IMR-90 (cell line): ENCODE data around the gene PPWD1.
A peak's percentile ranks its signal among the peaks of the same experiment; 100 is the strongest.

ENCODE experiments used
- BHLHE40 ChIP-seq: fragments of 150-350 bp; IDR thresholded peaks from 2 replicates; pipeline ENCODE4 v1.6.1; 2016; ENCODE audit warnings: mild to moderate bottlenecking, low read depth, low read length
- CEBPB ChIP-seq: IDR thresholded peaks from 2 replicates; pipeline ENCODE4 v1.6.1; 2012; ENCODE audit warnings: low read depth, low read length, improper control_type of control experiment
- CHD1 ChIP-seq: IDR thresholded peaks from 2 replicates; pipeline ENCODE4 v1.6.1; 2012; ENCODE audit warnings: low read depth, low read length, improper control_type of control experiment
- CTCF ChIP-seq: conservative IDR thresholded peaks from 2 replicates; pipeline ENCODE4 v1.5.1; 2012; ENCODE audit warnings: mild to moderate bottlenecking, low read depth, low read length, improper control_type of control experiment
- FOS ChIP-seq: fragments of 150-350 bp; IDR thresholded peaks from 2 replicates; pipeline ENCODE4 v1.6.1; 2016; ENCODE audit warnings: low read depth, low read length
- MAFK ChIP-seq: IDR thresholded peaks from 2 replicates; pipeline ENCODE4 v1.6.1; 2012; ENCODE audit warnings: low read depth, low read length, improper control_type of control experiment
- MAZ ChIP-seq: IDR thresholded peaks from 2 replicates; pipeline ENCODE4 v1.6.1; 2012; ENCODE audit warnings: low read depth, mild to moderate bottlenecking, low read length, improper control_type of control experiment, moderate library complexity, borderline replicate concordance
- MXI1 ChIP-seq: IDR thresholded peaks from 2 replicates; pipeline ENCODE4 v1.6.1; 2012; ENCODE audit warnings: low read depth, mild to moderate bottlenecking, low read length, moderate library complexity, borderline replicate concordance
- POLR2A ChIP-seq: IDR thresholded peaks from 2 replicates; pipeline ENCODE4 v1.6.1; 2012; ENCODE audit warnings: mild to moderate bottlenecking, low read depth, low read length
- RAD21 ChIP-seq: IDR thresholded peaks from 2 replicates; pipeline ENCODE4 v1.6.1; 2012; ENCODE audit warnings: low read length, improper control_type of control experiment
- RCOR1 ChIP-seq: IDR thresholded peaks from 2 replicates; pipeline ENCODE4 v1.6.1; 2012; ENCODE audit warnings: mild to moderate bottlenecking, low read length, improper control_type of control experiment; ENCODE audit not compliant: insufficient replicate concordance
- RFX5 ChIP-seq: IDR thresholded peaks from 2 replicates; pipeline ENCODE4 v1.8.0; 2012; ENCODE audit warnings: low read depth, mild to moderate bottlenecking, low read length, moderate library complexity
- SMC3 ChIP-seq: fragments of 150-350 bp; IDR thresholded peaks from 2 replicates; pipeline ENCODE4 v1.6.1; 2016; ENCODE audit warnings: low read depth, mild to moderate bottlenecking, antibody characterized with exemption, low read length, moderate library complexity
- TF ChIP-seq, protein P1 (sequence below): fragments of 150-350 bp; IDR thresholded peaks from 2 replicates; pipeline ENCODE4 v1.6.1; 2017; ENCODE audit warnings: mild to moderate bottlenecking, antibody characterized with exemption, low read length, low read depth

- TF ChIP-seq CTCF (no peak), MAFK (no peak), MAZ (peak; percentile 50; the same call in 1 of the 2 replicates), RAD21 (no peak), CEBPB (no peak), POLR2A (peak; percentile 2; the same call in 1 of the 2 replicates), CHD1 (no peak), RCOR1 (no peak), MXI1 (peak; percentile 39; the same call in 1 of the 2 replicates), FOS (no peak), RFX5 (no peak), BHLHE40 (no peak), SMC3 (no peak)
- TF ChIP-seq, protein P1, sequence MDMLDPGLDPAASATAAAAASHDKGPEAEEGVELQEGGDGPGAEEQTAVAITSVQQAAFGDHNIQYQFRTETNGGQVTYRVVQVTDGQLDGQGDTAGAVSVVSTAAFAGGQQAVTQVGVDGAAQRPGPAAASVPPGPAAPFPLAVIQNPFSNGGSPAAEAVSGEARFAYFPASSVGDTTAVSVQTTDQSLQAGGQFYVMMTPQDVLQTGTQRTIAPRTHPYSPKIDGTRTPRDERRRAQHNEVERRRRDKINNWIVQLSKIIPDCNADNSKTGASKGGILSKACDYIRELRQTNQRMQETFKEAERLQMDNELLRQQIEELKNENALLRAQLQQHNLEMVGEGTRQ = no peak
Measured at GRCh38 chr5:65624025-65624570, 61.0 kb downstream of the PPWD1 start, which contains the start of gene TRIM23.
